Suppressor macrophage treated with lipopolysaccharide for 4 hours (primary cell): ENCODE measurements around the gene GLB1L2.

Experiments
- DNase-seq: peaks from one replicate; pipeline ENCODE4 v3.0.0-alpha.2; 2020

GLB1L2 gene

GRCh38 chr11:134406264-134407185 lies 74.7 kb downstream of the GLB1L2 start:
- no peak for DNase-seq

- no peak for DNase-seq
These were observed 75.6 kb downstream of the GLB1L2 start for GRCh38 chr11:134407321-134407828.

- no peak for DNase-seq
These were observed 76.1 kb downstream of the GLB1L2 start for GRCh38 chr11:134407923-134408322.

- DNase-seq = no peak
These were observed 78.0 kb downstream of the GLB1L2 start for GRCh38 chr11:134409552-134410429.

GRCh38 chr11:134410766-134411165 lies 79.0 kb downstream of the GLB1L2 start:
- no peak for DNase-seq

- DNase-seq = no peak
These were observed 80.6 kb downstream of the GLB1L2 start, which contains the start of gene B3GAT1 for GRCh38 chr11:134412203-134413042. B3GAT1 (minus strand) TSS chr11:134412242; CDS start chr11:134387659, 24,583 bp downstream.

GRCh38 chr11:134413043-134413825 lies 81.4 kb downstream of the GLB1L2 start:
- no peak for DNase-seq

- DNase-seq = no peak
These were observed 82.3 kb downstream of the GLB1L2 start for GRCh38 chr11:134413826-134414731.

GRCh38 chr11:134414766-134415765 lies 83.3 kb downstream of the GLB1L2 start:
- DNase-seq = no peak

GRCh38 chr11:134416726-134417125 lies 84.9 kb downstream of the GLB1L2 start:
- no peak for DNase-seq

- DNase-seq = no peak
These were observed 86.4 kb downstream of the GLB1L2 start for GRCh38 chr11:134417871-134418840.

- no peak for DNase-seq
These were observed 91.3 kb downstream of the GLB1L2 start for GRCh38 chr11:134423106-134423505.

GRCh38 chr11:134425413-134425812 lies 93.6 kb downstream of the GLB1L2 start:
- DNase-seq = no peak
